ENCODE data around the gene OR1J4.
"Not testable (repeated sequence)": the region's sequence is repeated elsewhere in the genome, so short reads cannot be mapped to it uniquely, and the experiment has no call there.

The OR1J4 gene

DNA sequence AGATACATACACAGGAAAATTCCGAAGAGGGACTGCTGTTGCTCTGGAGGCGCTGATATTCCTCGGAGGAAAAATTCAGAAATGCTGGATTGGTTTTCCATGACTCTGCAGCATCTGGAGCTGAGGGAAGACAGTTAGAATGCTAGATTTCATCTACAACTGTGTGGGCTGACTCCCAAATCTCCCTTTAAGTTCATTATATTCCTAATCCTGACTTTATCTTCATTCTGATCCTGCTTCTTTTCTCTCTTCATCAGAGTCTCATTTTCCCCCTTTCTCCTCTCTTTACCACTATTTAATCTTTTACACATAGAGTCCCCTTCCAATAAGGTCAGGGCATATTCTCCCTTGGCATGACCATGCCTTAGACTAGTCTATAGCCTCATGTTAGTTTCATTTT, 8.3 kb downstream of the OR1J4 start, which contains the start of gene OR1N1:
TSS of gene OR1N1 (minus strand) at position 101 of the 400 bp plus-strand sequence. CDS start at position 101, 0 bp downstream.
- DNase-seq (ENCODE audit: extremely low read depth, low read depth), result no peak
- TF ChIP-seq, protein P1, sequence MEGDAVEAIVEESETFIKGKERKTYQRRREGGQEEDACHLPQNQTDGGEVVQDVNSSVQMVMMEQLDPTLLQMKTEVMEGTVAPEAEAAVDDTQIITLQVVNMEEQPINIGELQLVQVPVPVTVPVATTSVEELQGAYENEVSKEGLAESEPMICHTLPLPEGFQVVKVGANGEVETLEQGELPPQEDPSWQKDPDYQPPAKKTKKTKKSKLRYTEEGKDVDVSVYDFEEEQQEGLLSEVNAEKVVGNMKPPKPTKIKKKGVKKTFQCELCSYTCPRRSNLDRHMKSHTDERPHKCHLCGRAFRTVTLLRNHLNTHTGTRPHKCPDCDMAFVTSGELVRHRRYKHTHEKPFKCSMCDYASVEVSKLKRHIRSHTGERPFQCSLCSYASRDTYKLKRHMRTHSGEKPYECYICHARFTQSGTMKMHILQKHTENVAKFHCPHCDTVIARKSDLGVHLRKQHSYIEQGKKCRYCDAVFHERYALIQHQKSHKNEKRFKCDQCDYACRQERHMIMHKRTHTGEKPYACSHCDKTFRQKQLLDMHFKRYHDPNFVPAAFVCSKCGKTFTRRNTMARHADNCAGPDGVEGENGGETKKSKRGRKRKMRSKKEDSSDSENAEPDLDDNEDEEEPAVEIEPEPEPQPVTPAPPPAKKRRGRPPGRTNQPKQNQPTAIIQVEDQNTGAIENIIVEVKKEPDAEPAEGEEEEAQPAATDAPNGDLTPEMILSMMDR (IDR thresholded peaks at IDR 0.05; ENCODE audit: low read depth, low read length, missing control alignments), result no peak
- no peak within 1 kb of the TSS for H3K4me3 ChIP-seq (replicated peaks; ENCODE audit: low read depth, low read length)

GRCh38 chr9:122531157-122531556, 12.2 kb downstream of the OR1J4 start:
- not testable (repeated sequence) for H3K4me3 ChIP-seq (replicated peaks; ENCODE audit: low read depth, low read length); DNase-seq (ENCODE audit: extremely low read depth, low read depth)

DNA sequence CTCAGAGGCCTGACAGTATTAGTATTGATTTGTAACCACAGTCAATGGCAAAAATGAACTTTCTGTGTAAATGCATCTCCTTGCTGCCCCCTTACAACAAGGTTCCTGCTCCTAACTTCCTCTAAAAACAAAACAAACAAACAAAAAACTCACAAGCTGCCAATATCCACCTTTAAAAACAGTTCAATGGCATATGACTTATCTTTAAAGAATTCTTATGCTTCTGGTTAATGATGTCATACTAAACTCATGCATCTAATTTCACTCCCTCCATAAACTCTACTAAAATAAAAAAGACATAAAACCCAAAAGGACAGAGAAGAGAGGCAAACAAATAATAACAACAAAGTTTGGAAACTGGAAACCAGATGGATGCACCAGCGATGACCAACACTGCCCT, 17.2 kb downstream of the OR1J4 start:
- DNase-seq (ENCODE audit: extremely low read depth, low read depth), result no peak
- TF ChIP-seq, protein P1 (IDR thresholded peaks at IDR 0.05; ENCODE audit: low read depth, low read length, missing control alignments), result no peak
- H3K4me3 ChIP-seq (replicated peaks; ENCODE audit: low read depth, low read length), result no peak overlapping the region

DNA sequence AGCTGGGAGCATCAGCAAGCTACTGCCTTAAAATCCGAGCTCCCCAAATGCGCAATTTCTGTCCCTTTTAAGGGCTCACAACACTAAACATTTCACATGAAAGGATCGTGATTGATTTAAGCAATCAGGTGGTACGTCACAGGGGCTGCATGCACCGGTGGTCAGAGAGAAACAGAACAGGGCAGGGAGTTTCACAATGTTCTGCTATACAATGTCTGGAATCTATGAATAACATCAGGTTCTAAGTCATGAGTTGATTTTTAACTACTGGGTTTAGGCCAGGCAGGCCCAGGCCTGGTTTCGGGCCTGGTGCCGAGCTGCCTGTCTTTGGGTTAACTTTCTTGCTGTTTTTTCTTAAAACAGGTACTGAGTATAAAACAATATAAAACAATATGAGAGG, 18.1 kb downstream of the OR1J4 start:
- not testable (repeated sequence) for DNase-seq (ENCODE audit: extremely low read depth, low read depth); H3K4me3 ChIP-seq (replicated peaks; ENCODE audit: low read depth, low read length)

DNA sequence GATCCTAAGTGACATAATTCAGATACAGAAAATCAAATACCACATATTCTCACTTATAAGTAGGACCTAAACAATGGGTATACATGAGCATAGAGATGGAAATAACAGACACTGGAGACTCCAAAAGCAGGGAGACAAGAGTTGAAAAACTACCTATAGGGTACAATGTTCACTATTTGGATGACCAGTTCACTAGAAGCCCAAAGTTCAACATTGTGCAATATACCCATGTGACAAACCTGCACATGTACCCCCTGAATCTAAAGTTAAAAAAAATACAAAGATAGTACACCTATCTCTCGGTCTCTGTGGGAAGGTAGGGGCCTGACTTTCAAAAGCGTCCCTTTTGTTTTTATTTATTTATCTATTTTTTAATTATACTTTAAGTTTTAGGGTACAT, 19.8 kb downstream of the OR1J4 start:
- DNase-seq (ENCODE audit: extremely low read depth, low read depth), result no peak
- no peak overlapping the region for H3K4me3 ChIP-seq (replicated peaks; ENCODE audit: low read depth, low read length)
- TF ChIP-seq, protein P1 (IDR thresholded peaks at IDR 0.05; ENCODE audit: low read depth, low read length, missing control alignments), result no peak

- DNase-seq (ENCODE audit: extremely low read depth, low read depth), result no peak
- TF ChIP-seq, protein P1 (IDR thresholded peaks at IDR 0.05; ENCODE audit: low read depth, low read length, missing control alignments), result no peak
- H3K4me3 ChIP-seq (replicated peaks; ENCODE audit: low read depth, low read length), result no peak overlapping the region
Observed at GRCh38 chr9:122546196-122546595, 27.3 kb downstream of the OR1J4 start.

- H3K4me3 ChIP-seq (replicated peaks; ENCODE audit: low read depth, low read length), result no peak overlapping the region
- no peak for DNase-seq (ENCODE audit: extremely low read depth, low read depth)
- TF ChIP-seq, protein P1 (IDR thresholded peaks at IDR 0.05; ENCODE audit: low read depth, low read length, missing control alignments), result no peak
Observed at GRCh38 chr9:122551371-122551770, 32.4 kb downstream of the OR1J4 start.

- H3K4me3 ChIP-seq (replicated peaks; ENCODE audit: low read depth, low read length), result no peak within 1 kb of the TSS
- TF ChIP-seq, protein P1 (IDR thresholded peaks at IDR 0.05; ENCODE audit: low read depth, low read length, missing control alignments), result no peak
- no peak for DNase-seq (ENCODE audit: extremely low read depth, low read depth)
Observed at GRCh38 chr9:122552812-122553211, 33.9 kb downstream of the OR1J4 start, which contains the start of gene OR1N2. Gene OR1N2 (plus strand): TSS chr9:122553112. CDS start chr9:122553212, 100 bp downstream.

All from HFF-Myc (cell line).